K562 (cell line): ENCODE measurements around the gene MRPL58. TPM values are rescaled to one million over a fixed set of nuclear protein-coding genes. Genes with fewer than 3 reads are reported as not detected.
A peak's percentile ranks its signal among the peaks of the same experiment; 100 is the strongest.

Source experiments
- ATAC-seq: fragments of 200-7000 bp; cut with Tn5 transposase; 3 replicates; pipeline ENCODE4 v1.9.1; 2020; ENCODE audit warnings: moderate library complexity
- BruUV-seq: library from RNA; stranded (reverse); fragments of 400-500 nt; replicated peaks from 2 replicates; lab custom pipeline; 2021; lab: Mats Ljungman, UMichigan
- CTCF ChIA-PET: fragments of 300-600 bp; formaldehyde crosslinking; extraction: SDS; loops from one replicate; lab custom pipeline; 2021; ENCODE audit warnings: low intra/inter-chr PET ratio; lab: Yijun Ruan, JAX
- POLR2A ChIA-PET: fragments of 300-600, 350-650 bp; sonication (Branson Sonifier 250); formaldehyde crosslinking; extraction: SDS; loops from one replicate; lab custom pipeline; 2021; ENCODE audit warnings: antibody characterized with exemption, inconsistent platforms; lab: Yijun Ruan, JAX
- DNase-seq, 4 experiments: peaks; one replicate each; pipeline versions ENCODE4 v3.0.0 to v3.0.0-alpha.2; 2011 to 2018; ENCODE audit warnings: low spot score in 3 of 4, mixed read lengths in 3 of 4; ENCODE audit errors: extremely low read depth in 1 of 4
- FAIRE-seq: peaks from 2 replicates; lab custom pipeline; 2011; peaks lifted over from hg19 to GRCh38; lab: Jason Lieb, UNC
- H2AFZ ChIP-seq: 2 replicates; pipeline ENCODE4 v1.6.0; 2011; ENCODE audit warnings: low read depth, low read length, control low read depth, inconsistent platforms
- H3K27ac ChIP-seq: fragments of 200-600 bp; 3 replicates; pipeline ENCODE4 v1.8.0; 2011; ENCODE audit warnings: low read depth, mild to moderate bottlenecking, control low read depth, inconsistent platforms, low read length, moderate library complexity, mixed read lengths; ENCODE audit errors: extremely low read depth
- H3K27me3 ChIP-seq, 2 experiments: fragments of 300-600 bp in 1 of 2; 2 replicates in 1 of 2; 3 replicates in 1 of 2; pipeline versions ENCODE4 v1.6.0 to v1.8.0; 2011; ENCODE audit warnings: inconsistent platforms in 2 of 2, low read length in 2 of 2, mild to moderate bottlenecking in 1 of 2, mixed read lengths in 1 of 2, moderate library complexity in 1 of 2; ENCODE audit not compliant: control insufficient read depth in 2 of 2, insufficient read depth in 2 of 2
- H3K36me3 ChIP-seq: fragments of 300-600 bp; 3 replicates; pipeline ENCODE4 v1.8.0; 2011; ENCODE audit warnings: mild to moderate bottlenecking, low read length, inconsistent platforms; ENCODE audit not compliant: control insufficient read depth, insufficient read depth
- H3K4me1 ChIP-seq, 2 experiments: fragments of 200-600 bp in 1 of 2; replicated peaks in 1 of 2; 2 replicates in 1 of 2; 3 replicates in 1 of 2; pipeline versions ENCODE4 v1.5.1 to v1.8.0; 2011; ENCODE audit warnings: inconsistent platforms in 2 of 2, low read length in 2 of 2, mild to moderate bottlenecking in 1 of 2, mixed read lengths in 1 of 2, moderate library complexity in 1 of 2; ENCODE audit not compliant: control insufficient read depth in 2 of 2, insufficient read depth in 2 of 2
- H3K4me2 ChIP-seq: 2 replicates; pipeline ENCODE4 v1.6.1; 2011; ENCODE audit warnings: low read length, control low read depth, inconsistent platforms, mixed read lengths; ENCODE audit not compliant: insufficient read depth
- H3K4me3 ChIP-seq: fragments of 200-600 bp; sonication (generic), shearing (Covaris generic); 2 replicates; pipeline ENCODE4 v1.5.1; 2016; ENCODE audit warnings: control low read depth, inconsistent platforms
- H3K79me2 ChIP-seq: fragments of 200-600 bp; 3 replicates; pipeline ENCODE4 v1.8.0; 2011; ENCODE audit warnings: low read length, inconsistent platforms; ENCODE audit not compliant: control insufficient read depth, insufficient read depth
- H3K9ac ChIP-seq, 2 experiments: 2 replicates each; pipeline versions ENCODE4 v1.6.0 to v1.6.1; 2011; ENCODE audit warnings: low read depth in 2 of 2, low read length in 2 of 2, control low read depth in 1 of 2, inconsistent platforms in 1 of 2, mild to moderate bottlenecking in 1 of 2, mixed read lengths in 1 of 2; ENCODE audit not compliant: insufficient read depth in 1 of 2
- H3K9me1 ChIP-seq: one replicate; pipeline ENCODE4 v1.6.0; 2011; ENCODE audit warnings: inconsistent platforms, mild to moderate bottlenecking, low read length, moderate library complexity; ENCODE audit not compliant: control insufficient read depth, insufficient read depth
- H3K9me3 ChIP-seq: replicated peaks from 2 replicates; pipeline ENCODE4 v1.5.1; 2011; ENCODE audit warnings: low read depth, low read length, inconsistent platforms; ENCODE audit not compliant: control insufficient read depth, insufficient read depth
- H4K20me1 ChIP-seq: replicated peaks from 2 replicates; pipeline ENCODE4 v1.6.1; 2011; ENCODE audit warnings: low read length, inconsistent platforms, mixed read lengths; ENCODE audit not compliant: control insufficient read depth, insufficient read depth
- ATF1 ChIP-seq, 2 experiments: fragments of 450-650 bp in 1 of 2; IDR thresholded peaks; 2 replicates each; pipeline ENCODE4 v1.6.1; 2016; ENCODE audit warnings: missing compliant biosample characterization in 1 of 2, missing genetic modification characterization in 1 of 2
- CREB1 ChIP-seq, 2 experiments: sonication (generic) in 1 of 2; formaldehyde crosslinking in 1 of 2; IDR thresholded peaks; 2 replicates each; pipeline versions ENCODE4 v1.6.1 to v1.8.0; 2012 to 2022; ENCODE audit warnings: inconsistent platforms in 1 of 2, mild to moderate bottlenecking in 1 of 2, missing genetic modification reagents in 1 of 2, moderate library complexity in 1 of 2
- HMG20B ChIP-seq: fragments of 250-450 bp; sonication (Bioruptor Pico); IDR thresholded peaks from 2 replicates; pipeline ENCODE4 v1.5.0; 2021; ENCODE audit warnings: mild to moderate bottlenecking
- LCOR ChIP-seq: sonication (generic); formaldehyde crosslinking; IDR thresholded peaks from 2 replicates; pipeline ENCODE4 v1.8.0; 2022; ENCODE audit warnings: mild to moderate bottlenecking, missing genetic modification reagents
- ZBTB12 ChIP-seq: fragments of 250-450 bp; sonication (Bioruptor Pico); IDR thresholded peaks from 2 replicates; pipeline ENCODE4 v1.4.0; 2020
- ZNF24 ChIP-seq: fragments of 450-650 bp; IDR thresholded peaks from 2 replicates; pipeline ENCODE4 v1.6.1; 2016
- ZNF592 ChIP-seq: fragments of 450-650 bp; IDR thresholded peaks from 2 replicates; pipeline ENCODE4 v1.6.1; 2017; ENCODE audit warnings: antibody characterized with exemption, mild to moderate bottlenecking
- WGBS: fragments of 100-300 bp; shearing (Covaris generic); methylation state at CpG from one replicate; pipeline ENCODE4 v1.1.6; 2016; ENCODE audit warnings: low coverage, mixed read lengths; ENCODE audit not compliant: insufficient coverage; ENCODE audit errors: missing lambda C conversion rate; 5-methylcytosine and 5-hydroxymethylcytosine counted together
- in situ Hi-C: fragments of 300-500 bp; cut with MboI; formaldehyde crosslinking; loops from 4 replicates; pipeline ENCODE4 v1.15.0; 2018; ENCODE audit warnings: inconsistent platforms, mixed read lengths
- intact Hi-C: fragments of 100-400 bp; cut with micrococcal nuclease; formaldehyde crosslinking; loops from 2 replicates; pipeline ENCODE4 v1.14.2; 2022
- polyA plus RNA-seq, 8 experiments: library from polyadenylated mRNA; depleted of rRNA in 4 of 8; stranded (reverse) in 5 of 8; unstranded in 3 of 8; fragments of >200 nt; fragmentation: Nextera tagmentation in 2 of 8; fragmentation: Illumina TruSeq in 1 of 8; extraction: Ambion mirVana in 2 of 8; extraction: Trizol in 1 of 8; gene quantifications; 2 replicates each; pipeline versions ENCODE4 v1.2.1 to v1.2.3, GENCODE V29; 2011 to 2014; ENCODE audit warnings: inconsistent platforms in 1 of 8, missing spikeins in 1 of 8
- total RNA-seq, 7 experiments: library from RNA; depleted of rRNA in 6 of 7; stranded (reverse); fragments of >200 nt in 6 of 7; fragmentation: Illumina TruSeq in 2 of 7; extraction: Trizol in 2 of 7; gene quantifications; 2 replicates each; pipeline versions ENCODE4 v1.2.1 to v1.2.3, GENCODE V29; 2011 to 2021; ENCODE audit warnings: low replicate concordance in 1 of 7

The MRPL58 gene
- total and polyA plus RNA-seq, 9 of the 15 experiments (the other 6 are each of a cell fraction or from before 2014, with no cell fraction given), result 30.8 to 107 (median 72.4) TPM

GRCh38 chr17:75013092-75013559, 656 bp downstream of the MRPL58 start:
- H3K9me1 ChIP-seq, result no peaks in the 10 kb centered on the region
- peaks cover 22% of the 10 kb centered on the region; the same call in 2 of the 3 replicates for H3K36me3 ChIP-seq
- H3K27ac ChIP-seq, result peak overlapping the region; percentile 82
- H2AFZ ChIP-seq, result peak overlapping the region; percentile 83
- peak overlapping the region; percentile 92 to 96 for H3K9ac ChIP-seq
- TSS peak; percentile 81 for BruUV-seq
- intact Hi-C loops (no loop called here), in situ Hi-C loops (no loop called here)
- 1% methylated on average over 10 of the region's 10 CpGs for WGBS
- FAIRE-seq, result no peak
- H3K4me1 ChIP-seq, result peaks cover 9 to 13% of the 10 kb centered on the region in 2 experiments; a peak in 4 of 5 replicates
- no peak for TF ChIP-seq ZNF592
- TF ChIP-seq ATF1 (CRISPR knock-in tag; IDR thresholded peaks at IDR 0.05), result no peak
- 0 out of 2 replicates have a peak, but pooled peaks have one; percentile 3 for TF ChIP-seq ATF1 (tag; IDR thresholded peaks at IDR 0.05)
- TF ChIP-seq HMG20B (CRISPR knock-in tag), result no peak
- 0 out of 2 replicates have a peak, but pooled peaks have one; percentile 49 for TF ChIP-seq ZNF24
- TF ChIP-seq LCOR (CRISPR knock-in tag), result 0 out of 2 replicates have a peak, but pooled peaks have one; percentile 9
- no peak for TF ChIP-seq CREB1 (IDR thresholded peaks at IDR 0.05)
- TF ChIP-seq CREB1 (CRISPR knock-in tag; IDR thresholded peaks at IDR 0.05), result peak; percentile 49; the same call in 1 of the 2 replicates
- TF ChIP-seq ZBTB12, result no peak
- peaks cover 38% of the 10 kb centered on the region for H3K79me2 ChIP-seq
- H3K4me3 ChIP-seq, result peak overlapping the region; percentile 85
- no peaks in the 10 kb centered on the region; the same call in 1 of the 2 replicates for H3K9me3 ChIP-seq
- no peaks in the 10 kb centered on the region for H4K20me1 ChIP-seq
- H3K27me3 ChIP-seq, result no peaks in the 10 kb centered on the region
- H3K4me2 ChIP-seq, result peak overlapping the region; percentile 85
- POLR2A ChIA-PET, result interaction anchor here (0.5 to 4.7 kb wide), 24 partner anchors 10 to 774 kb away, joined by 3 to 26 read pairs (median 4); partner anchors contain the start of genes CDR2L and HID1
- CTCF ChIA-PET, result no interaction called here
- peak; percentile 9 for ATAC-seq
- DNase-seq, result peak in 3 of 4 experiments; percentile 26 to 32 (median 30)
